PFSK-1 (cell line): Measurements from ENCODE around the gene INSYN2B.

Experiments used
- POLR2AphosphoS5 ChIP-seq: IDR thresholded peaks from 2 replicates; pipeline ENCODE4 v1.6.1; 2012; ENCODE audit warnings: low read depth, mild to moderate bottlenecking, control low read depth, low read length, moderate library complexity
- SIN3A ChIP-seq: IDR thresholded peaks from 2 replicates; pipeline ENCODE4 v1.6.1; 2012; ENCODE audit warnings: mild to moderate bottlenecking, low read length, moderate library complexity, borderline replicate concordance; ENCODE audit not compliant: insufficient read depth
- TAF1 ChIP-seq: IDR thresholded peaks from 2 replicates; pipeline ENCODE4 v1.6.1; 2012; ENCODE audit warnings: low read length, control low read depth, borderline replicate concordance; ENCODE audit not compliant: insufficient read depth
- TF ChIP-seq, protein P1 (sequence below), 2 experiments: IDR thresholded peaks; 2 replicates each; pipeline versions ENCODE4 v1.6.1 to v1.8.0; 2011 to 2012; ENCODE audit warnings: low read depth in 2 of 2, low read length in 2 of 2, control low read depth in 1 of 2, inconsistent platforms in 1 of 2, mild to moderate bottlenecking in 1 of 2, moderate library complexity in 1 of 2; ENCODE audit not compliant: insufficient read depth in 1 of 2

DNA sequence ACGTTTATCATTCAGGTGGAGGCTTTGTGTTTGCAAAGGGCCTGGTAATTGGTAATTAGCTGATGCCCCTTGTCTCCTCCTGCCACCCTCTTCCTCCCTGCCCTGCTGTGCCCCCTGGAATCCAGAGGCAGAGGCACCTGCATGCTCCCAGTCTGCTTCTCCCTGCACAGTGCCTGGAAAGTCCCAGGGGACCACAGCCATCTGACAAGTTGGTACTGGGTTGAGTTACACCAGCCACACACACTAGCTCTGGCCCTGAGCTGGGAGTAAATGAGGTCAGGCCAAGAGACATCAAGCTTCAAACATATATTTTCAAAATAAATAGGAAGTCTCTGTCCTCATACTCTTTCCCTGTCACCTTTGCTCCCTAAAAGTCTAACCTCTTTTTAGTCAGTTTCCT is 56.3 kb downstream of the INSYN2B start:
- TF ChIP-seq, protein P1, sequence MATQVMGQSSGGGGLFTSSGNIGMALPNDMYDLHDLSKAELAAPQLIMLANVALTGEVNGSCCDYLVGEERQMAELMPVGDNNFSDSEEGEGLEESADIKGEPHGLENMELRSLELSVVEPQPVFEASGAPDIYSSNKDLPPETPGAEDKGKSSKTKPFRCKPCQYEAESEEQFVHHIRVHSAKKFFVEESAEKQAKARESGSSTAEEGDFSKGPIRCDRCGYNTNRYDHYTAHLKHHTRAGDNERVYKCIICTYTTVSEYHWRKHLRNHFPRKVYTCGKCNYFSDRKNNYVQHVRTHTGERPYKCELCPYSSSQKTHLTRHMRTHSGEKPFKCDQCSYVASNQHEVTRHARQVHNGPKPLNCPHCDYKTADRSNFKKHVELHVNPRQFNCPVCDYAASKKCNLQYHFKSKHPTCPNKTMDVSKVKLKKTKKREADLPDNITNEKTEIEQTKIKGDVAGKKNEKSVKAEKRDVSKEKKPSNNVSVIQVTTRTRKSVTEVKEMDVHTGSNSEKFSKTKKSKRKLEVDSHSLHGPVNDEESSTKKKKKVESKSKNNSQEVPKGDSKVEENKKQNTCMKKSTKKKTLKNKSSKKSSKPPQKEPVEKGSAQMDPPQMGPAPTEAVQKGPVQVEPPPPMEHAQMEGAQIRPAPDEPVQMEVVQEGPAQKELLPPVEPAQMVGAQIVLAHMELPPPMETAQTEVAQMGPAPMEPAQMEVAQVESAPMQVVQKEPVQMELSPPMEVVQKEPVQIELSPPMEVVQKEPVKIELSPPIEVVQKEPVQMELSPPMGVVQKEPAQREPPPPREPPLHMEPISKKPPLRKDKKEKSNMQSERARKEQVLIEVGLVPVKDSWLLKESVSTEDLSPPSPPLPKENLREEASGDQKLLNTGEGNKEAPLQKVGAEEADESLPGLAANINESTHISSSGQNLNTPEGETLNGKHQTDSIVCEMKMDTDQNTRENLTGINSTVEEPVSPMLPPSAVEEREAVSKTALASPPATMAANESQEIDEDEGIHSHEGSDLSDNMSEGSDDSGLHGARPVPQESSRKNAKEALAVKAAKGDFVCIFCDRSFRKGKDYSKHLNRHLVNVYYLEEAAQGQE (IDR thresholded peaks at IDR 0.05; ENCODE audit: insufficient read depth in 1 of 2, low read depth in 2 of 2, low read length in 2 of 2) = no peak
- TF ChIP-seq POLR2AphosphoS5 (no peak), SIN3A (no peak), TAF1 (no peak)
